Stimulated activated CD8-positive, alpha-beta memory T cell treated with anti-CD3 and anti-CD28 coated beads, Interleukin-12 subunit alpha, Interleukin-12 subunit beta, amount 100 ng/mL, for 24 hours (primary cell): ENCODE data around the gene GJC2.

Source experiments
- DNase-seq: peaks from one replicate; pipeline ENCODE4 v3.0.0-alpha.2; 2020; ENCODE audit errors: extremely low read depth

Gene GJC2

DNA sequence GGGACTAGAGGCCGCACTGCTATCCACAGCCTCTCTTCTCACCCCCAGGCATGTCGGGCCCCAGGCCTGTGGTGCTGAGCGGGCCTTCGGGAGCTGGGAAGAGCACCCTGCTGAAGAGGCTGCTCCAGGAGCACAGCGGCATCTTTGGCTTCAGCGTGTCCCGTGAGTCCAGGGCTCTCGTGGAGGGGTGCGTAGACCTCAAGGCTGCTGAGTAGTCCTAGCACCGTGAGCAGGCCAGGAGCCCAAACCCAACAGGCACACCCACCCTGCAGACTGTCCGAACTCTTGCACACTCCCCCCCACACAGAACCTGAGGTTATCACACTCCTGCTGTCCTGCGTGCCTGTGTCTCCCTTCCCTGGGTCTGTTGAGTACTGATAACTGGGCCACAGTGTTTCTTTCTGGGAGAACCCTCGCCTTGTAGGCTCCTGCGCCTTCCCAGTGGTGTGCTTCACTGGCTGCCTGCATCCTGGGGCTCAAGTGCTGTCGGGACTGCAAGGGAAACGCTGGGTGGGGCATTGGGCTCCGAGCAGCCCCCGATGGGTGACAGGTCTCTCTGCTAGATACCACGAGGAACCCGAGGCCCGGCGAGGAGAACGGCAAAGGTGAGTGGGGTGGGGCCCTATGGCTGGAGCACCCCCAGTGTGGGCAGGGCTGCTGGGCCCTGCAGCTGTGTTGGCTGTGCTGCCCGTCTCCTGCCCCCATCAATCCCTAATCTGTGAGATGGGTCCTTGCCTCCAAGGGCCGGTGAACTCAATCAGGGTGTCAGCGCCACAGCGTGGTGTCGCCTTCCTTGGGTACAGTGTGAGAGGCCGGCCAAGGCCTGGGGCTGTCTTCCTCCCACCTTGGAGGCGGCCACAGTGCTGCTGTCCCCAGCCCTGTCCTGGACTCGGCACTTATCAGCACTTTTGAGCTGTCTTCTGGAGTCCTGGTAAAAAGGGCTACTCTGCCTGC lies 4.0 kb upstream of the GJC2 start:
- no peak for DNase-seq

DNA sequence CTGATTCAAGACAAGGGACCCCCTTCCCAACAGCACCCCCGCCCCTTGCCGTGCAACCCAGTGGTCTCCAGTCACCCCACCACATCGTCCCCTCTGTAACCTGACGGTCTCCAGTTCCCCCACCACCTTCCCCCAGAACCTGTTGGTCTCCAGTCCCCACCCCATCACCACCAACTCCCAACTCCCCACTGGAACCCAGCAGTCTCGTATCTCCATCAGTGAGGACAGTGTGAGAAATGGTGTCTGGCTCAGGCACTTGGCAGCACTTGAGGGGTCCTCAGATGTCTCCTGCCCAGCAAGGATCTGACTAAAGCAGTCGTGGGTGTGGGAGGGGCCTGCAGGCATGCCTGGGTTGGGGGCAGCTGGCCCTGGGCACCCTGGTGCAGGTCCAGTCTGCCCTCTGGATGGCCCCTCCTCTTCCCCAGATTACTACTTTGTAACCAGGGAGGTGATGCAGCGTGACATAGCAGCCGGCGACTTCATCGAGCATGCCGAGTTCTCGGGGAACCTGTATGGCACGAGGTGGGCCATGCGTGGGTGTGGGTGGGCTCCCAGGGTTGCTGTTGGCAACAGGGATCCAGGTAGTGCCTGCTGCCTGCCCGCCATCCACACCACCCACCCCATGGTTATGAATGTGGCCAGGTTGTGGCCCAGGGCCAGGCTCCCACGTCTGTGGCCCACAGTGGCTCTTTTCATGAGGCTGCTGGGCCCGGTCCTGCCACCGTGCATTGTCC lies 3.1 kb upstream of the GJC2 start:
- DNase-seq: no peak

- no peak for DNase-seq
These were observed 2.5 kb upstream of the GJC2 start for GRCh38 chr1:228147151-228147693.

- no peak for DNase-seq
These were observed 2.0 kb upstream of the GJC2 start for GRCh38 chr1:228147768-228148167.

- DNase-seq: no peak
These were observed 1.4 kb upstream of the GJC2 start for GRCh38 chr1:228148196-228148861.

DNA sequence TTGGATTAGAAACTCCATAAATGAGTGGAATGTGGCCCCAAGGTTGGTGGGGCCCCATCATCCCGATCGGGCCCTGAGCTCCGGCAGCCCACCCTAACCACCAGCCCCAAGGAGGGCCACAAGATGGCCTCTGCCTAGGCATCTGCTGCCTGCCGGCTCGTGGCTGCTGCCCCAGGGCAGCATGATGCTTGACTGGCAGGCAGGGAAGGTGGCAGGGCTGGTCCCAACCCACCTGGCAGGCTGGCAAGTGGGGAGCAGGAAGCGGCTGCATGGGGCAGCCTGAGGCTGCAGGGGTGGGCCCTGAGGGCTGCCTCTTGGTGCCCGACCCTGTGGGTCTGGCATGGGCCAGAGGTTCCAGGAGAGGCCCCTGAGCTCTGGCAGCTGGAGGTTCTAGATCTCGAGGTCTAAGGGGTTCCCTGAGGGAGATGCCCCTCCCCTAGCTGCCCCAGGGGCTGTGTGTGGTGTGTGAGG lies 760 bp upstream of the GJC2 start:
- no peak for DNase-seq

- no peak for DNase-seq
These were observed 360 bp downstream of the GJC2 start for GRCh38 chr1:228150120-228150460.

- DNase-seq: no peak
These were observed 890 bp downstream of the GJC2 start for GRCh38 chr1:228150461-228151179.

- DNase-seq: no peak
These were observed 1.6 kb downstream of the GJC2 start for GRCh38 chr1:228151180-228151925.

GRCh38 chr1:228152097-228152917 lies 2.6 kb downstream of the GJC2 start:
- DNase-seq: no peak

- DNase-seq: no peak
These were observed 3.2 kb downstream of the GJC2 start for GRCh38 chr1:228152918-228153258.

DNA sequence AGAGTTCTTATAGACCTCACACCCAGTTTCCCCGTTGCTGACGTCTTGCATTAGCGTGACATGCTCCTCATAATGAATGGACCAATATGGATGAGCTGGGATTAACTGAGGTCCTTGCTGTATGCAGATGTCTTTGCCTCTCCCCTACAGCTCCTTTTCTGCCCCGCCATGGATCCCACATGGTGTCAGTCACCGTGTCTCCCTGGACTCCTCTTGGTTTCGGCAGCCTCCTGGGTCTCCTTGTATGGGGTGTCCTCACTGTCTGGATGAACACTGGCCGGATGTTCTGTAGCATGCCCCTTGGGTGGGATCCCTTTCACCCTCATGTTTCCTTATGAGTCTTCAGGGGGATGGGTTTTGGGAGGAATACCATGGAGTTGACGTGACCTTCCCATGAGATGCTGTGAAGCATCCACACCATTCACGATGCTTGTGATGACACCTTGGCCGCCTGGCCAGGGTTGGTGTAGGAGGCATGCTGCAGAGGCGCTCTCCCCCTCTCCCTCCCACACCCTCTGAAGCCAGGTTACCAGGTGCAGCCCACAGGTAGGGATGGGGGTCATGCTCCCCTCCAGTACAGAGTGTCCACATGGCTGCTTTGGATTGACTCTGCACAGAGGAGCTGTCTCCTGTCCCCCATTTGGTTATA lies 4.4 kb downstream of the GJC2 start:
- DNase-seq: no peak

DNA sequence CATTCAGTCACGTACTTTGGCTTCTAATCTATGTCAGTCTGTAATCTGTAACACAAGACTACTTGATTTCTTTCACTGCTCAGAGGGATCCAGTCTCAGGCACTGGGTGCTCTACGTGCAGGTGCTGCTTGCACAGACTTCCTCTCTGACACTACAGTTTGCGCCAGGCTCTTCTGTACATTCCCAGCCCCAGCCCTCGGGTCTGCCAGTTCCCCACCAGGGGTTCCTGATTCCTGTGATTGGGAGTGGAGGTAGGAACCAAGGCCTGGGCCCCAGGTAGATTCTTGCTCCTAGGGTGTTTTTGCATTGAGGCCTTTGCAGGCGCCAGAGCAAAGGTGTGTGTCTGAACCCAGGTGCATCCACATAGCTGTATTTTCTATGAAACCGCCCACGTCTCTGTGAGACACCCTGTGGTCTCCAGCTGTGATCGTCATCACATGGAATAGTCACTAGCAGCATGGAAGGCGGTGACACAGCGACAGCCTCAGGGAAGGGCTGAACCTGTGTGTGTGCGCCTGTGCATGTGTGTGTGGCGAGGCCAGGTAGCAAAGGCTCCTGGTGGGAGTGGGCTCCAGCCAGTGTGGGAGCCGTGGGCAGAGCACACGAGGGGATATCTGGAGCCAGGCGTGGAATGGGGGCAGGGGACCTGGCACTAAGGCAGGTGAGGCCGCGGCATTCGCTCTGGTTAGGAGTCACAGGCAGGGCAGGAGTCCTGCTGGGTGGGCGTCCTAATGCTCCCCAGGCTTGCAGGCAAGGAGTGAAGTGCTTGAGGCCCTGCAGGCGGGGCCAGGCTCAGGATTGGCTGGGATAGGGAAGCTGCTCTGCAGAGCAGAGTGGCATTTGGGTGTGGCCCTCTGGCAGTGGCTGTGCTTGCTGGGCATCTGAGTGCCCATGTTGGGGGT lies 5.2 kb downstream of the GJC2 start:
- DNase-seq: no peak

GRCh38 chr1:228155596-228156514 lies 6.1 kb downstream of the GJC2 start:
- DNase-seq: no peak

GRCh38 chr1:228156515-228156881 lies 6.8 kb downstream of the GJC2 start:
- no peak for DNase-seq

DNA sequence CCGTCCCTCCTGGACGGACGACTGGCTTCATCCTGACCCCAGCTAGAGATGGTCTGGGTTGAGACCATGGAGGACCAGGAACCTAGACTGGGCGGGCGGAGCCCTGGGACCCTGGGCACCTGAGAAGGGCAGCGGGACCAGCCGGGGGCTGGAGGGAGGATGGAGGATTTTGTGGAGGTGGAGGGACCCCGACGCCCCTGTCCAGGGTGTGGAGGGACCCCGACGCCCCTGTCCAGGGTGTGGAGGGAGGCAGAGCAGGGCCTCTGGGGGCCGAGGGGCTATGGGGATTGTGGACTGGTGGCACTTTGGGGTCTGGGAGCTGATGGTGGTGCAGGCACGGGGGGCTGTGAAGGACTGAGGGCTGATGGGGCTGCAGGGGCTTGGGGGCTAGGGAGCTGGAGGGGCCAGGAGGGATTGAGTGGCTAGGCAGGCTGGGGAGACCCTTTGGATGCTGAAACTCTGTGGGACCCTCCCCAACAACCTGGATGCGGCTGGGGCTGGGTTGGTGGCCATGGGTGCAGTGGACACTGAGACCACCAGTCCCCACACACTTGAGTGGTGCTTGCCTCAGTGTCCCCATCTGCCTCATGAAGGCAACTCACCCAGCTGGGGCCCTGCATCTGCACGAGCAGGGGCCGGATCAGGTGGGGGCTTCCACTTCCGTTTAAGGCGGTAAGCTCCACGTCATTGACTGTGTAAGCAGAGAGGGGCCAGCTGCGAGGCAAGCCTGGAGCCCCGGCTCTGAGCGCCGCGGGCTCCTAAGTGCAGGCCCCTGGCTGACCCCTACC lies 7.4 kb downstream of the GJC2 start:
- DNase-seq: no peak

DNA sequence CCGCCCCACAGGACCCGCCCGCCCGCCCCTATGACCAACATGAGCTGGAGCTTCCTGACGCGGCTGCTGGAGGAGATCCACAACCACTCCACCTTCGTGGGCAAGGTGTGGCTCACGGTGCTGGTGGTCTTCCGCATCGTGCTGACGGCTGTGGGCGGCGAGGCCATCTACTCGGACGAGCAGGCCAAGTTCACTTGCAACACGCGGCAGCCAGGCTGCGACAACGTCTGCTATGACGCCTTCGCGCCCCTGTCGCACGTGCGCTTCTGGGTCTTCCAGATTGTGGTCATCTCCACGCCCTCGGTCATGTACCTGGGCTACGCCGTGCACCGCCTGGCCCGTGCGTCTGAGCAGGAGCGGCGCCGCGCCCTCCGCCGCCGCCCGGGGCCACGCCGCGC lies 8.0 kb downstream of the GJC2 start:
- DNase-seq: no peak
